Renal cortex interstitium (tissue), 11 donors: ENCODE results near the gene TMEM176B. TPM values are rescaled to one million over a fixed set of nuclear protein-coding genes. Genes with fewer than 3 reads are reported as not detected.
"Not testable (repeated sequence)": the region's sequence is repeated elsewhere in the genome, so short reads cannot be mapped to it uniquely, and the experiment has no call there.

Experiments
- DNase-seq, 11 donors: peaks; one replicate each; pipeline ENCODE4 v3.0.0-alpha.2; 2013; ENCODE audit warnings: low read depth in 9 of 11, low spot score in 4 of 11; ENCODE audit errors: extremely low read depth in 1 of 11
- polyA plus RNA-seq, 3 donors: library from polyadenylated mRNA; unstranded; fragments of 120-200 nt; gene quantifications; one replicate each; pipeline ENCODE4 v1.2.1, GENCODE V29; 2013; ENCODE audit not compliant: insufficient read length in 3 of 3

The TMEM176B gene
- polyA plus RNA-seq, 3 donors: 76.2 to 83.6 (median 79.8) TPM

GRCh38 chr7:150830937-150831336, 30.8 kb upstream of the TMEM176B start:
- no peak for DNase-seq

DNA sequence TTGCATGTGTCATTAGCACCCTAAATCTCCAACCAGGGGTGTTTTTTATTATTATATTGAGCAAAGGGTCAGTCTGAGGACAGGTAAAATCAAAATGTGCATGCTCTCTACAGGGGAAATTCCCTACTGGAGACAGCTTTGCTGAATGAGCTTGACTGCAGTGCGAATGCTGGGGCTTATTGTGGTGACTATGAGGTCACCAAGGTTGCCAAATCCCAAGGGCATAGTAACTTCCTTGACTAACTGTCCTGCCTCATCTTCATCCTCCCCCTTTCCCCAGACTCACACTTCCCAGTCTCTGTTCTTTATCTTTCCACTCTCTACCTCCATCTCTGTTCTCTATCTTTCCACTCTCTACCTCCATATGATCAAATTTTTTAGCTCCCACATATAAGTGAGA, 29.3 kb upstream of the TMEM176B start:
- no peak for DNase-seq

- no peak for DNase-seq
These were observed 28.2 kb upstream of the TMEM176B start for GRCh38 chr7:150828384-150828783.

DNA sequence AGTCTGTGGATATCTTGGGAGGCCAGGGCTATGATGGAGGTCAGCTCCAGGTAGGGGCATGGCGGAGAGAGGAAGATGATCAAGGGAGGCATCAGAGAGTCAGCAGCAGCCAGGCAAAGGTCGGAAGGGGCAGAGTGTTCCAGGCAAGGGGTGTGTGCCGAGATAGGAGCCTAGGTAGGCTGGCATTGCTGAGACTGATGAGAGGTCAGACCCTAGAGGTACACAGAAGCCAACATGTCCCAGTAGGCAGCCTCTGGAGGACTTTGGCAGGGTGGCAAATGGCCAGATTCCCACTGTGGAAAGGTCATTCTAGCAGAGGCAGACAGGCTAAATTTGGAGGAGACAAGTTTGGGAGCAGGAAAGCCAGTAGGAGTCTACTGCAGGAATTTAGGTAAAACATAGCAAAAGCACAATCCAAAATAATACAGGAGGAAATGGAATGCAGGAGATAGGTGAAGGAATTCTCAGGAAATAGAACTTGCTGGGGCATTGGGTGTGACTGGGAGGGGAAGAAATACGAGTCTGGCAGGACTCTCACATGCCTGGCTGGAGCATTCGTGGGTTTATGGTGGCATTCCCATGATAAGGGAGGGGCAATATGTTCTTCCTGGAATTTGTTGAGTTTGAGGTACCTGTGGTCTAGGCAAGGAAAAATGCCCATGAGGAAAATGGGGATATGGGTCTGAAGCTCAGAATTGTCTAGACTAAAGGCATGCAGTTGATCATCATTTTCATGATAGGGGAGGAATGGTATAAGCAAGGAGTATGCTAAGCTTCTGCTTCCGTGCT, 26.1 kb upstream of the TMEM176B start:
- no peak for DNase-seq

DNA sequence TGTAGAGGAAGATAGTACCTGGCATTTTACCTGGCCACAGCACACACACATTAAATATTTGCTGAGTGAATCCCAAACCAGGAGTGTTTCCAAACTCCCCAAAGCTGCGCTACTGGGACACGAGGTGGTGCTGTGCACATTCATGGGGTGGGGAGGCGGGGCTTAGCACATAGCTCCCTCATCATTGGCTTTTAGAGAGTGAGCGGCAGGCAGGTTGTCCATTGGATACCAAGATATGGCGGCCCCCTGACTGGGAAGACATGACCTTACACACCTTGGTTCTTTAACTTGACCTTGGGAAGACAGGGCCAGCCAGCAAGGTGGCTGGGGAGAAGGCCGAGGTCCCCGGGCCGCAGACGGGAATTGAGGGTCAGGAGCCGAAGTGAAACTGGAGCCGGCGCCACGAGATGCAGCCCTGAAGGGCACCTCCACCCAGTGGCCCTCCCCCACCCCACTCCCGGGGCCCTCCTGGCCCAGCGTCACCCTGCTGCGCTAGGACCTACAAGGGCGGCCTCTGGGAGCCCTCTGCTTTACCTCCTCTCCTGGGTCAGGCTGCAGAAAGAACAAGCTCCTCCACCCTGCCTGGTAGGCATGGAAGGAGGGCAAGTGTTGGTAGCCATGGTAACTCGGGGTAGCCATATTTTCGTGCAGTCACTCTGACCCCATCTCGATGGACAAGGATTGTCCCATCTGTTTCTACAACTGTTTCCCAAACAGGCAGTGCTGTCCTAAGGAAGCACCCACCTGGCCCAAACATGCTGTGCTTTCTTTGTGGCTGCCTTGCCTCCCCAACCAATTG, 24.4 kb upstream of the TMEM176B start:
- DNase-seq: no peak

GRCh38 chr7:150823484-150824126, 23.4 kb upstream of the TMEM176B start:
- DNase-seq: no peak

DNA sequence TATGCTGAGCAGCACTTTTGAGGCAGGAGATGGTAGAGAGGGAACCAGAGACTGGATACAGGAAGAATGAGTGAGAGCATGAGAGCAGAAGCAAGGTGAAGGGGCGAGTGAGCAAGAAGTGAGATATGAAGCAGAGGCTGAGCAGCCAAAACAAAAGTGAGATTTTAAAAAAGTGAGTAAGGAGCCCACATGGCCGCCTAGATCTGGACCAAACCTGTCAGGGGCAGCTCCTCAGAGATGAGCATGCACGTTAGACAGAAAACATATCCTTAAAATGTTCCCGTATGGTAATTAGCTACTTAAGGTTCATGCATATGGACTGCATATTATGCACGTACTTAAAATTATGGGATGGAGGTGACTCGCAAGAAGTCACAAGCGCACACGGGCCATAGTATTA, 22.9 kb upstream of the TMEM176B start:
- no peak for DNase-seq

GRCh38 chr7:150820578-150821198, 20.5 kb upstream of the TMEM176B start:
- DNase-seq: no peak

- no peak for DNase-seq
These were observed 20.0 kb upstream of the TMEM176B start for GRCh38 chr7:150820148-150820547.

GRCh38 chr7:150818971-150819370, 18.8 kb upstream of the TMEM176B start:
- DNase-seq: no peak

- no peak for DNase-seq
These were observed 14.3 kb upstream of the TMEM176B start for GRCh38 chr7:150814328-150815001.

GRCh38 chr7:150807616-150808438, 7.7 kb upstream of the TMEM176B start:
- DNase-seq: not testable (repeated sequence)

- no peak for DNase-seq
These were observed 6.7 kb upstream of the TMEM176B start for GRCh38 chr7:150806863-150807262.

- no peak for DNase-seq
These were observed 6.3 kb upstream of the TMEM176B start for GRCh38 chr7:150806454-150806853.

GRCh38 chr7:150805864-150806263, 5.7 kb upstream of the TMEM176B start:
- DNase-seq: no peak

DNA sequence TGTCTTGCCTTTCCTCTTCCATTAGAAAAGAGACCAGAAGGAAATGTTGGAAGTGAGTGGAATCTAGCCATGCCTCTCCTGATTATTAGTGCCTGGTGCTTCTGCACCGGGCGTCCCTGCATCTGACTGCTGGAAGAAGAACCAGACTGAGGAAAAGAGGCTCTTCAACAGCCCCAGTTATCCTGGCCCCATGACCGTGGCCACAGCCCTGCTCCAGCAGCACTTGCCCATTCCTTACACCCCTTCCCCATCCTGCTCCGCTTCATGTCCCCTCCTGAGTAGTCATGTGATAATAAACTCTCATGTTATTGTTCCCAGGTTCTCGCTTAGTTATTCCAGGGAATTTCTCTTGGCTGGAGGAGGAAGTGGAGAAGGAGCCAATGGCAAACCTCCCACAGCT, 4.6 kb upstream of the TMEM176B start:
- no peak for DNase-seq

- no peak for DNase-seq
These were observed 3.1 kb upstream of the TMEM176B start for GRCh38 chr7:150803161-150803860.
